T-helper 2 cell treated with Interferon-gamma antibody and Interleukin-4, amounts not matched to agents 5 μg/mL and 100 μg/mL, for 36 hours (primary cell): ENCODE results near the gene SMAD7.

Experiments used
- DNase-seq: peaks from one replicate; pipeline ENCODE4 v3.0.0; 2021; ENCODE audit warnings: low spot score
- H3K27ac Mint-ChIP-seq: one replicate; pipeline ENCODE4 v1.8.0; 2021; ENCODE audit warnings: mild to moderate bottlenecking, mixed read lengths
- H3K27me3 Mint-ChIP-seq: one replicate; pipeline ENCODE4 v1.8.0; 2021; ENCODE audit warnings: low read depth, mixed read lengths
- H3K36me3 Mint-ChIP-seq: one replicate; pipeline ENCODE4 v1.8.0; 2021; ENCODE audit warnings: low read depth, mixed read lengths
- H3K4me1 Mint-ChIP-seq: one replicate; pipeline ENCODE4 v1.8.0; 2021; ENCODE audit warnings: low read depth, mixed read lengths
- H3K4me3 Mint-ChIP-seq: one replicate; pipeline ENCODE4 v1.8.0; 2022; ENCODE audit warnings: mild to moderate bottlenecking, moderate library complexity, mixed read lengths
- H3K9me3 Mint-ChIP-seq: one replicate; pipeline ENCODE4 v1.8.0; 2021; ENCODE audit warnings: mixed read lengths

The SMAD7 gene

DNA sequence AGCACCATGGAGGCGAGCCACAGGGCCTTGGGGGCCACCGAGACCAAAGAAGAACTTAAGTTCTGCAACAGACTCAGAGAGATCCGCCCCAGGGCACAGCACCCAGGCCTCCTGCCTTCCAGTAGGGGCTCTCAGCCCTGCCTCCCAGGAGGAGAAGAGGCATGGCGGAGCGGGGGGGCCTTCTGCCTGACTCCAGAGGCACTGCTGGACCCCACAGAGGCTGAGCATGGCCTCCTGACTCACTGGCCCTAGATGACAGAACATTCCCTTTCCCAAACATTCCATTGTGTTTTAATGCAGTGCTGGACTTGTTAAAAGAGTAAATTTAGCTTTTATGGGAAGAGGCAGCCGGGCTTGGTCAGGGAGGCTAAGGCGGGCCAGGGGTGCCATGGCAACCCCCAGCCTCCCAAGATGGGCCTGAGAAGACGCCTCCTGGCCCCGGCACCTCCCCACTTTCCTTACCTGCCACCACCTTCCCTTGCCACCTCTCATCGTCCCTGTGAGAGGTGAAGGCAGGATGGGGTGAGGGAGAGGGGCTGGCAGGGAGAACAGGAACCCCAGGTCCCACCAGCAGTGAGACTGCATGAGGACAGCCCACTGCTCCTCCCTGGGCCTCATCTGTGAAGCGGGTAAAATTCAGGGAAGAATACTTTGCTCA is 65.4 kb downstream of the SMAD7 start:
- no peaks in the 10 kb centered on the region for H3K9me3 Mint-ChIP-seq
- no peaks in the 10 kb centered on the region for H3K27me3 Mint-ChIP-seq
- no peak overlapping the region for H3K27ac Mint-ChIP-seq

DNA sequence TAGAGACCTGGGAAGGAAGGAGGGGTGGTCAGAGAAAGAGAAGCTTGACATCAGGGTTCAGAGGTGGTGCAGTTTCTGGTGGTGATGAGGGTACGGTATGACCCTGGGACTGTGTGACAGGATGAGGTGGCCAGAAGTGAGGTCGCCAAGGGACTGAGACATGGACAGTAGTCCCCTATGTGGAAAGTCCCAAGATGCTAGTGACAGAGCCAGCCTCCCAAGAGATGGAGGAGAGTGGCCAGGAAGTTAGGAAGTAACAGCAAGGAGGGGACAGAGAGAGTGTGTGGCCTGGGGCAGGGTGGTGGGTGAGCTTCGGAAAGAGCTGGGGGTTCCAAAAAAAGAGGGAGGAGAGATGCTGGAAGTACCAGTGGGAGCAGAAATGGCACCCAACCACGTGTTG is 66.0 kb downstream of the SMAD7 start:
- H3K36me3 Mint-ChIP-seq: no peaks in the 10 kb centered on the region
- H3K4me3 Mint-ChIP-seq: no peak overlapping the region
- no peak for DNase-seq
- peaks cover 10% of the 10 kb centered on the region for H3K4me1 Mint-ChIP-seq
- no peaks in the 10 kb centered on the region for H3K9me3 Mint-ChIP-seq
- H3K27me3 Mint-ChIP-seq: peaks cover 3% of the 10 kb centered on the region
- peak overlapping the region; percentile 47 for H3K27ac Mint-ChIP-seq

More for the DNA sequence above, 65.4 kb downstream of the SMAD7 start:
- H3K36me3 Mint-ChIP-seq: no peaks in the 10 kb centered on the region
- DNase-seq: no peak
- H3K4me3 Mint-ChIP-seq: no peak overlapping the region
- peaks cover 6% of the 10 kb centered on the region for H3K4me1 Mint-ChIP-seq

DNA sequence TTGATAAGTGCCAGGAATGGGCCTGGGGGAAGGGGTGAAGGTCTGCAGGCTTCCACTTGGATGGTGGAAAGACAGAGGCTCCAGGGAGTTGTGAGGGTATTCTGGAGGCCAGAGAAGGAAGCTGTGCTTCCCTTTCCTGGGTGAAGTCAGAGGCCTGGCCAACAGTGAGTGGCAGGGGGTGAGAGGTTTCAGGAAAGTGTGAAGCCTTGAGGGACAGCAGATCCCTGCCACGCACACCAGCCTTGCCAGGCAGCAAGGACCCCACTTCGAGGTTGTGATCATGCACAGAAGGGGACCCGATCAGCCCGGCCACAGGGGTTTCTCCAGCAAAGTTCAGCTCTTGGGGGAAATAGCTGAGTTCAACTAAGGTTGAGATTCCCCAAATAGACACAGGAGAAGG is 66.5 kb downstream of the SMAD7 start:
- peak overlapping the region; percentile 47 for H3K27ac Mint-ChIP-seq
- no peak for DNase-seq
- H3K27me3 Mint-ChIP-seq: peaks cover 3% of the 10 kb centered on the region
- H3K4me1 Mint-ChIP-seq: peaks cover 10% of the 10 kb centered on the region
- no peak overlapping the region for H3K4me3 Mint-ChIP-seq
- no peaks in the 10 kb centered on the region for H3K9me3 Mint-ChIP-seq
- no peaks in the 10 kb centered on the region for H3K36me3 Mint-ChIP-seq

DNA sequence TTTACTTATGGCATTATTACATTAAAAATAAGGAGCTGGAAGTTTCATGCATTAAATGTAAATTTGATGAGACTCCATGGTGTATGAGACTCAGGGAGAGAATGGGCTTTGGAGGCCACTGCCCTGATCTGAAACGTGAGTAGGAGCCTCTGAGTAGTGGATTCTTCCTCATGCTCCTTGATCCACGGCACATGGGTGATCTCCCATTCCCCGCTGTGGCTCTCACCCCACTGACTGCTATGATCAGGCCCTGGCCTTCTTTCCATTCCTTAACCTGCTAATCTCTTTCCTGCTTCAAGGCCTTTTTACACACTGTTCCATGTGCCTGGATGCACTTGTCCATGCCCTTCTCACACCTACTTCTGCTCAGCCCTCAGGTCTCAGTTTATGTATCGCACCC is 68.4 kb downstream of the SMAD7 start:
- Mint-ChIP-seq H3K4me3 (no peak overlapping the region), H3K27me3 (peaks cover 7% of the 10 kb centered on the region), H3K4me1 (peaks cover 10% of the 10 kb centered on the region), H3K9me3 (no peaks in the 10 kb centered on the region), H3K27ac (no peak overlapping the region), H3K36me3 (no peaks in the 10 kb centered on the region)
- no peak for DNase-seq

DNA sequence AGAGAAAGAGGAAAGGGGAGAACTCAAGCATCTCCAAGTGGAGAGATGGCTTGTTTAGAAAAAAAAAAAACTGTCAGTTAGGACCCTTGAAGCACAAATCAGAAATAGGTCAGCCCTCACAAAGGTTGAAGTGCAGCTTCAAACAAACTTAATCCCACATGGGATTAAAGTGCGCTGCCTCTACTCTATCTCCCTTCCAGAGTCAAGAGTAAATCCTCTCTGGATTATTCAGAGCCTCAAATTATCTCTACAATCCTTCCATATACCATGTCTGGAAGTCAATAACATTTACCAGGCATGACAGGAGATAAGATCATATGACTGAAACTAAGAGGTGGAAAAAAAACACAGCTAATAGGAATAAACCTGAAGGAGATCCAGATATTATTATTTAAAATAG is 69.8 kb downstream of the SMAD7 start:
- no peaks in the 10 kb centered on the region for H3K9me3 Mint-ChIP-seq
- peaks cover 10% of the 10 kb centered on the region for H3K4me1 Mint-ChIP-seq
- DNase-seq: no peak
- H3K4me3 Mint-ChIP-seq: no peak overlapping the region
- no peak overlapping the region for H3K27ac Mint-ChIP-seq
- H3K36me3 Mint-ChIP-seq: no peaks in the 10 kb centered on the region
- peaks cover 7% of the 10 kb centered on the region for H3K27me3 Mint-ChIP-seq

- no peaks in the 10 kb centered on the region for H3K36me3 Mint-ChIP-seq
- H3K4me3 Mint-ChIP-seq: no peak overlapping the region
- peaks cover 7% of the 10 kb centered on the region for H3K27me3 Mint-ChIP-seq
- no peak overlapping the region for H3K27ac Mint-ChIP-seq
- no peaks in the 10 kb centered on the region for H3K9me3 Mint-ChIP-seq
- no peak for DNase-seq
- H3K4me1 Mint-ChIP-seq: peaks cover 10% of the 10 kb centered on the region
These were observed 71.7 kb downstream of the SMAD7 start for GRCh38 chr18:48879008-48879431.

DNA sequence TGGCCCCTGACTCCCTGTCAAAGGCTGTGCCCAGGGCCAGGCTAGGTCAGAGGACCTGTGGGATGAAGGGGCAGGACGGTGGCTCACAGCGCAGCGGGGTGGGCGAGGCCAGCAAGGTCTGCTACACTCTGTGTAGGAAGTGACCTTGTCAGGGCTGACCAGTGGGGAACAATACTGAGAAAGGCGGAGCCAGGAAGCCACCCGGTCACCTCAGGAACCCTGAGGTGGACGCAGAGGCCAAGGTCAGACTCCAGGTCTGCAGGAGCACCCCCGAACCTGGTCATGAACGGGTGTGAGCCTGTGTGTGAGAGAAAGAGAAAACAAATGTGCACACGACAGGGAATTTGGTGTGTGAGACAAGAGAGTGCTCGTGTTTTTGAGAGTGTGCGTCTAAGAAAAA is 72.3 kb downstream of the SMAD7 start:
- DNase-seq: no peak
- Mint-ChIP-seq H3K4me3 (no peak overlapping the region), H3K27ac (no peak overlapping the region), H3K36me3 (no peaks in the 10 kb centered on the region), H3K27me3 (peaks cover 7% of the 10 kb centered on the region), H3K4me1 (peaks cover 10% of the 10 kb centered on the region), H3K9me3 (no peaks in the 10 kb centered on the region)

GRCh38 chr18:48877941-48878340 is 72.8 kb downstream of the SMAD7 start:
- peaks cover 7% of the 10 kb centered on the region for H3K27me3 Mint-ChIP-seq
- H3K4me3 Mint-ChIP-seq: no peak overlapping the region
- DNase-seq: no peak
- H3K36me3 Mint-ChIP-seq: no peaks in the 10 kb centered on the region
- peaks cover 13% of the 10 kb centered on the region for H3K4me1 Mint-ChIP-seq
- no peaks in the 10 kb centered on the region for H3K9me3 Mint-ChIP-seq
- no peak overlapping the region for H3K27ac Mint-ChIP-seq

- DNase-seq: no peak
- H3K4me3 Mint-ChIP-seq: no peak overlapping the region
- H3K4me1 Mint-ChIP-seq: peaks cover 17% of the 10 kb centered on the region
- H3K27ac Mint-ChIP-seq: no peak overlapping the region
- no peaks in the 10 kb centered on the region for H3K9me3 Mint-ChIP-seq
- no peaks in the 10 kb centered on the region for H3K36me3 Mint-ChIP-seq
- H3K27me3 Mint-ChIP-seq: peaks cover 7% of the 10 kb centered on the region
These were observed 74.2 kb downstream of the SMAD7 start for GRCh38 chr18:48876590-48876989.

DNA sequence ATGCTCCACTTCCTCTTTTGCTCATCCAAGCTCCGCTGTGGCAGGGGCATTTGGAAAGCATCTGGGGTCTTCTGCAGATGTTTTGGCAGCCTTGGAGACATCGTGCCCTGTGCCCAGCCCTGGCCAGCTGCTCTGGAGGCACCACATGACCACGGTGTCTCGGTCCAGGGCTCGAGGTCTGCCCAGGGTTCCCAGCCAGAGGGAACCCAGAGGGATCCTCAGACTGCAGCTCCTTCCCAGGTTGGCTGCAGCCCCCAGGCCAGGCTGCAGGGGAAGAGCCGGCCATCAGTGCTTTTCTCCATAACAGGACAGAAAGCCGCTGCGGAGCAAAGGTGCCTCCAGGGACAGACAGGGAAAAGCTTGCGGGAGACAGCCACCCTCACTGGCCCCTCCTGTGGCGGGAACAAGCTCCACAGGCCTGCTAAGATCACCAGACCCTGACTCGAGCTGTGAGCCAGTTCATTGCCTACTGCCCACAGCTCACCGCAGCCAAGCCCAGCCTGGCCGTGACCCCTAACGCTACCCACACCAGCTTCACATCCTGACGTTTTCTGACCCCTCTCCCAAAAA is 74.7 kb downstream of the SMAD7 start:
- Mint-ChIP-seq H3K9me3 (no peaks in the 10 kb centered on the region), H3K27ac (no peak overlapping the region), H3K4me1 (peaks cover 16% of the 10 kb centered on the region), H3K4me3 (no peak overlapping the region), H3K36me3 (no peaks in the 10 kb centered on the region), H3K27me3 (peaks cover 7% of the 10 kb centered on the region)
- DNase-seq: no peak

- Mint-ChIP-seq H3K4me3 (no peak overlapping the region), H3K27ac (no peak overlapping the region), H3K9me3 (no peaks in the 10 kb centered on the region), H3K4me1 (peaks cover 11% of the 10 kb centered on the region), H3K36me3 (no peaks in the 10 kb centered on the region), H3K27me3 (peaks cover 7% of the 10 kb centered on the region)
- DNase-seq: no peak
These were observed 75.3 kb downstream of the SMAD7 start for GRCh38 chr18:48875314-48875941.

GRCh38 chr18:48874701-48875162 is 76.0 kb downstream of the SMAD7 start:
- no peak for DNase-seq
- H3K27ac Mint-ChIP-seq: no peak overlapping the region

DNA sequence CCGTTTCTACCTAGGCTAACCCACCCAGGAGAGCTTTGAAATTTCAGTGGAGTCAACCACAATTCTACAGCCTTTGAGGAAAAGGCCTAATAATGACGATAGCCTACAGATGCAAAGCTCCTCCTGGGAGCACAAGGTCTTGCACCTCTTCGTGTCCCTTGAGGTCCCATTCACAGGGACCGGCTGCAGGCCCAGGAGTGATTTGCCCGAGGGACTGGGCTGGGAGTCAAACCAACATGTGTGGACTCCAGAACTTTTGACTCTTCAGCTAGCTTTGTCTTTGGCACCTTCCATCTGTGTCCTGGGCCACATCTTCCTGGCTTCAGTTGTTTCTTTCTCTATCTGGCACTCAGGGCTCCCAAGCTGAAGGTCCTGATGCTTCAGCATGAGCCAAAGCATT is 76.5 kb downstream of the SMAD7 start:
- no peak overlapping the region for H3K4me3 Mint-ChIP-seq
- peaks cover 4% of the 10 kb centered on the region for H3K27me3 Mint-ChIP-seq
- peaks cover 7% of the 10 kb centered on the region for H3K4me1 Mint-ChIP-seq
- H3K27ac Mint-ChIP-seq: no peak overlapping the region
- H3K36me3 Mint-ChIP-seq: no peaks in the 10 kb centered on the region
- no peak for DNase-seq
- H3K9me3 Mint-ChIP-seq: no peaks in the 10 kb centered on the region

More at GRCh38 chr18:48874701-48875162, 76.0 kb downstream of the SMAD7 start:
- no peaks in the 10 kb centered on the region for H3K36me3 Mint-ChIP-seq
- H3K4me3 Mint-ChIP-seq: no peak overlapping the region
- peaks cover 4% of the 10 kb centered on the region for H3K27me3 Mint-ChIP-seq
- H3K9me3 Mint-ChIP-seq: no peaks in the 10 kb centered on the region
- peaks cover 7% of the 10 kb centered on the region for H3K4me1 Mint-ChIP-seq

GRCh38 chr18:48872234-48873145 is 78.3 kb downstream of the SMAD7 start:
- H3K27me3 Mint-ChIP-seq: no peaks in the 10 kb centered on the region
- H3K9me3 Mint-ChIP-seq: no peaks in the 10 kb centered on the region
- DNase-seq: no peak
- no peak overlapping the region for H3K4me3 Mint-ChIP-seq
- H3K27ac Mint-ChIP-seq: no peak overlapping the region
- H3K4me1 Mint-ChIP-seq: peaks cover 20% of the 10 kb centered on the region
- H3K36me3 Mint-ChIP-seq: no peaks in the 10 kb centered on the region
